Loucy (cell line): ENCODE data around the gene JPH3.

Experiments
- CTCF ChIP-seq: fragments of 200-600 bp; sonication (generic); conservative IDR thresholded peaks from 2 replicates; pipeline ENCODE4 v1.5.1; 2014; ENCODE audit warnings: mild to moderate bottlenecking, antibody characterized with exemption, low read length
- EZH2phosphoT487 ChIP-seq: fragments of 200-600 bp; IDR thresholded peaks from 2 replicates; pipeline ENCODE4 v1.6.1; 2018; ENCODE audit warnings: antibody characterized with exemption, mild to moderate bottlenecking, moderate library complexity, borderline replicate concordance

DNA sequence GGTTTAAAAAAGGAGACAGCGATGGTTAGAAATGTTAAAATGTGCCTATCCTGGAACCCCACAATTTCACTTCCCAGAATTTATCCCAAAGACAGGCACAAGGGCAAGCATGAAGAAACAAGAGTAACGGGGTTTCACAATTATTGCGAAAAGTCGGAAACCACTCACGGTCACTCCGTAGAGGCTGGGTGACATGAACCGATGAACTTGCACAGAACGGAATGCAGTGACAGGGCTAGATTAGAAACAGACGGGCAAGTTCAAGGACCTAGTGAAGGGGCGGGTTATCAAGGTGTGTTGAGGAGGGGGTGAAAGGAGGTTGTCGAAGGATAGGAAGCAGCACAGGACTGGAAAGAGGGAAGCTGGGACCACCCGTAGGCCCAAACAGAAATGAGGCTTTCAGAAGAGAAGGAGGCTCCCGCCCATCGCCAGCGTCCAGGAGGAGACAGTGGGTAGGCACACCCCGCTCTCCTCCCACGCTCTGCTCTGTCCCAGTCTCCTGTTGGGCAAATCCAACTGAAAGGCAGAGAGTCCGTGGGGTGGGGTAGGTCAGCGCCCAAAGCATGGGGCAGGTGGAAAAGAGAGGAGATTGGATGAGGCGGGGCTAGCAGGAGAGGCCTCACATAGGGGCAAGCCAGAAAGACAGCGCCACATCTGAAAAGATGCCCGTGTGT is 47.4 kb upstream of the JPH3 start:
- no peak for TF ChIP-seq CTCF
- TF ChIP-seq EZH2phosphoT487, result no peak
